Natural killer cell (primary cell): Measurements from ENCODE around the gene ARID5A. TPM values are rescaled to one million over a fixed set of nuclear protein-coding genes. Genes with fewer than 3 reads are reported as not detected.
A peak's percentile ranks its signal among the peaks of the same experiment; 100 is the strongest.

Experiments
- ATAC-seq, 3 donors: fragments of 150-1000 bp in 2 of 3; fragments of 200-7000 bp in 1 of 3; cut with Tn5 transposase; 1 replicate in 1 of 3; 2 replicates in 2 of 3; pipeline ENCODE4 v1.10.0; 2021; ENCODE audit warnings: mild to moderate bottlenecking in 2 of 3, moderate library complexity in 2 of 3
- DNase-seq, 2 donors: peaks; one replicate each; pipeline versions ENCODE4 v3.0.0 to v3.0.0-alpha.2; 2013 to 2021; ENCODE audit warnings: mixed read lengths in 1 of 2
- H3K27ac ChIP-seq: one replicate; pipeline ENCODE4 v1.5.1; 2013; ENCODE audit warnings: mild to moderate bottlenecking, low read length
- H3K27me3 ChIP-seq: one replicate; pipeline ENCODE4 v1.6.1; 2013; ENCODE audit warnings: low read length; ENCODE audit not compliant: control insufficient read depth, insufficient read depth
- H3K36me3 ChIP-seq: one replicate; pipeline ENCODE4 v1.6.1; 2013; ENCODE audit warnings: low read length; ENCODE audit not compliant: control insufficient read depth, insufficient read depth
- H3K4me1 ChIP-seq: one replicate; pipeline ENCODE4 v1.6.1; 2013; ENCODE audit warnings: low read length; ENCODE audit not compliant: control insufficient read depth, insufficient read depth
- H3K4me3 ChIP-seq: one replicate; pipeline ENCODE4 v1.5.1; 2013; ENCODE audit warnings: low read length
- H3K9me3 ChIP-seq: one replicate; pipeline ENCODE4 v1.6.1; 2013; ENCODE audit warnings: low read length; ENCODE audit not compliant: control insufficient read depth, insufficient read depth
- H3K27ac Mint-ChIP-seq, 2 donors: one replicate each; pipeline ENCODE4 v1.8.0; 2022; ENCODE audit warnings: mild to moderate bottlenecking in 2 of 2, mixed read lengths in 2 of 2, moderate library complexity in 1 of 2
- H3K27me3 Mint-ChIP-seq, 2 donors: one replicate each; pipeline ENCODE4 v1.8.0; 2022; ENCODE audit warnings: low read depth in 2 of 2, mixed read lengths in 2 of 2
- H3K36me3 Mint-ChIP-seq: one replicate; pipeline ENCODE4 v1.8.0; 2022; ENCODE audit warnings: mixed read lengths
- H3K4me1 Mint-ChIP-seq, 2 donors: one replicate each; pipeline ENCODE4 v1.8.0; 2022; ENCODE audit warnings: mixed read lengths in 2 of 2
- H3K4me3 Mint-ChIP-seq: one replicate; pipeline ENCODE4 v1.8.0; 2022; ENCODE audit warnings: mild to moderate bottlenecking, moderate library complexity, mixed read lengths
- H3K9me3 Mint-ChIP-seq, 2 donors: one replicate each; pipeline ENCODE4 v1.8.0; 2022; ENCODE audit warnings: mixed read lengths in 2 of 2
- CTCF ChIP-seq: fragments of 200-600 bp; IDR thresholded peaks from one replicate; pipeline ENCODE4 v1.8.0; 2022; ENCODE audit warnings: antibody characterized with exemption
- WGBS: methylation state at CpG from one replicate; pipeline ENCODE4 v1.1.7; 2013; ENCODE audit warnings: missing lambda C conversion rate; ENCODE audit not compliant: insufficient coverage; 5-methylcytosine and 5-hydroxymethylcytosine counted together
- intact Hi-C: fragments of 100-400 bp; cut with micrococcal nuclease; formaldehyde crosslinking; loops from one replicate; pipeline ENCODE4 v1.14.2; 2022
- total RNA-seq, 4 donors: library from RNA; stranded (reverse); fragments of 120-200 nt in 1 of 4; gene quantifications; one replicate each; pipeline versions ENCODE4 v1.2.3 to v1.2.4, GENCODE V29; 2013 to 2022

The ARID5A gene
- total RNA-seq, 3 donors from 2014 or later (not counting 1 experiment from before 2014, with no cell fraction given): 90.9 to 117 (median 114) TPM

- WGBS: 95% methylated on average over 4 of the region's 4 CpGs
- DNase-seq: no peak
- no peaks in the 10 kb centered on the region for H3K27me3 Mint-ChIP-seq
Observed at GRCh38 chr2:96535331-96535730, 1.2 kb upstream of the ARID5A start.

GRCh38 chr2:96537066-96537733 is 648 bp downstream of the ARID5A start:
- ATAC-seq: peak; percentile 43 to 75 (median 69)
- Mint-ChIP-seq H3K36me3 (no peaks in the 10 kb centered on the region), H3K27ac (peak overlapping the region; percentile 97 to 98), H3K4me3 (peak overlapping the region; percentile 98), H3K9me3 (no peaks in the 10 kb centered on the region), H3K4me1 (peaks cover 49 to 53% of the 10 kb centered on the region in 2 donors), H3K27me3 (no peaks in the 10 kb centered on the region)
- intact Hi-C loops: loop anchor here (1.0 to 5.0 kb wide), 5 partner anchors 50 to 390 kb away; partner anchors contain the start of genes DUSP2, KANSL3 and SNRNP200
- Histone ChIP-seq H3K4me3 (peak overlapping the region; percentile 94), H3K36me3 (no peaks in the 10 kb centered on the region), H3K4me1 (peaks cover 65% of the 10 kb centered on the region), H3K9me3 (no peaks in the 10 kb centered on the region), H3K27ac (peak overlapping the region; percentile 95), H3K27me3 (no peaks in the 10 kb centered on the region)
- 0% methylated on average over 61 of the region's 61 CpGs for WGBS
- DNase-seq: peak; percentile 89 to 97
- TF ChIP-seq CTCF: no peak

More at GRCh38 chr2:96535331-96535730, 1.2 kb upstream of the ARID5A start:
- Histone ChIP-seq H3K4me3 (no peak overlapping the region), H3K9me3 (no peaks in the 10 kb centered on the region), H3K27me3 (no peaks in the 10 kb centered on the region), H3K27ac (no peak overlapping the region), H3K4me1 (peaks cover 65% of the 10 kb centered on the region), H3K36me3 (no peaks in the 10 kb centered on the region)
- Mint-ChIP-seq H3K36me3 (no peaks in the 10 kb centered on the region), H3K9me3 (no peaks in the 10 kb centered on the region), H3K4me1 (peaks cover 48 to 49% of the 10 kb centered on the region in 2 donors), H3K27ac (no peak overlapping the region), H3K4me3 (no peak overlapping the region)
- TF ChIP-seq CTCF: no peak
- intact Hi-C loops: loop anchor here (5.0 kb wide), 4 partner anchors 48 to 388 kb away; partner anchors contain the start of genes DUSP2 and KANSL3
- ATAC-seq: no peak

GRCh38 chr2:96537734-96538486 is 1.4 kb downstream of the ARID5A start:
- Histone ChIP-seq H3K27ac (peak overlapping the region; percentile 95), H3K4me1 (peaks cover 65% of the 10 kb centered on the region), H3K9me3 (no peaks in the 10 kb centered on the region), H3K27me3 (no peaks in the 10 kb centered on the region), H3K4me3 (peak overlapping the region; percentile 94), H3K36me3 (peaks cover 4% of the 10 kb centered on the region)
- WGBS: 2% methylated on average over 36 of the region's 36 CpGs
- ATAC-seq: peak; percentile 0 to 10 (median 8)
- intact Hi-C loops: loop anchor here (1.0 to 5.0 kb wide), 6 partner anchors 15 to 391 kb away; partner anchors contain the start of genes DUSP2, KANSL3 and SNRNP200
- no peaks in the 10 kb centered on the region for H3K9me3 Mint-ChIP-seq
- peak; percentile 53 to 83 for DNase-seq
- peak overlapping the region; percentile 97 to 98 for H3K27ac Mint-ChIP-seq
- peaks cover 51 to 57% of the 10 kb centered on the region in 2 donors for H3K4me1 Mint-ChIP-seq
- peak overlapping the region; percentile 98 for H3K4me3 Mint-ChIP-seq
- H3K27me3 Mint-ChIP-seq: no peaks in the 10 kb centered on the region
- H3K36me3 Mint-ChIP-seq: no peaks in the 10 kb centered on the region
- TF ChIP-seq CTCF: no peak
